SK-N-SH (cell line): ENCODE data around the gene STX3.
A peak's percentile ranks its signal among the peaks of the same experiment; 100 is the strongest.

ENCODE experiments used
- CTCF ChIP-seq: fragments of 200-600 bp; sonication (generic); IDR thresholded peaks from 2 replicates; pipeline ENCODE4 v1.6.1; 2017; ENCODE audit warnings: antibody characterized with exemption, mild to moderate bottlenecking, moderate library complexity
- JUND ChIP-seq: IDR thresholded peaks from 2 replicates; pipeline ENCODE4 v1.4.0; 2012
- MAX ChIP-seq: IDR thresholded peaks from 2 replicates; pipeline ENCODE4 v1.4.0; 2012; ENCODE audit warnings: low read depth
- POLR2AphosphoS5 ChIP-seq: IDR thresholded peaks from 2 replicates; pipeline ENCODE4 v1.6.1; 2012; ENCODE audit warnings: low read depth, low read length
- RAD21 ChIP-seq: IDR thresholded peaks from 2 replicates; pipeline ENCODE4 v1.6.1; 2012; ENCODE audit warnings: mild to moderate bottlenecking, low read length
- RFX5 ChIP-seq: IDR thresholded peaks from 2 replicates; pipeline ENCODE4 v1.6.1; 2012; ENCODE audit warnings: mild to moderate bottlenecking, improper control_type of control experiment, low read length
- RXRA ChIP-seq: IDR thresholded peaks from 2 replicates; pipeline ENCODE4 v1.4.0; 2012; ENCODE audit warnings: low read depth, mild to moderate bottlenecking, borderline replicate concordance
- SMC3 ChIP-seq: IDR thresholded peaks from 2 replicates; pipeline ENCODE4 v1.6.1; 2012; ENCODE audit warnings: low read depth, low read length, improper control_type of control experiment
- TAF1 ChIP-seq: IDR thresholded peaks from 2 replicates; pipeline ENCODE4 v1.6.1; 2012; ENCODE audit warnings: low read depth, mild to moderate bottlenecking, low read length, moderate library complexity, borderline replicate concordance

GRCh38 chr11:59755701-59756557 lies 753 bp downstream of the STX3 start:
- TF ChIP-seq CTCF = no peak
- TF ChIP-seq JUND = peak; percentile 79
- TF ChIP-seq MAX = 0 out of 2 replicates have a peak, but pooled peaks have one; percentile 26
- no peak for TF ChIP-seq SMC3
- TF ChIP-seq RXRA = no peak; the same call in 1 of the 2 replicates
- TF ChIP-seq POLR2AphosphoS5 = no peak; the same call in 1 of the 2 replicates
- TF ChIP-seq TAF1 = no peak
- TF ChIP-seq RFX5 = no peak
- no peak for TF ChIP-seq RAD21
